ENCODE results near the gene STX3. TPM values are rescaled to one million over a fixed set of nuclear protein-coding genes. Genes with fewer than 3 reads are reported as not detected.
"Not testable (repeated sequence)": the region's sequence is repeated elsewhere in the genome, so short reads cannot be mapped to it uniquely, and the experiment has no call there.

The STX3 gene
- total RNA-seq, 2 experiments from 2014 or later: 11.7 to 12.3 TPM

DNA sequence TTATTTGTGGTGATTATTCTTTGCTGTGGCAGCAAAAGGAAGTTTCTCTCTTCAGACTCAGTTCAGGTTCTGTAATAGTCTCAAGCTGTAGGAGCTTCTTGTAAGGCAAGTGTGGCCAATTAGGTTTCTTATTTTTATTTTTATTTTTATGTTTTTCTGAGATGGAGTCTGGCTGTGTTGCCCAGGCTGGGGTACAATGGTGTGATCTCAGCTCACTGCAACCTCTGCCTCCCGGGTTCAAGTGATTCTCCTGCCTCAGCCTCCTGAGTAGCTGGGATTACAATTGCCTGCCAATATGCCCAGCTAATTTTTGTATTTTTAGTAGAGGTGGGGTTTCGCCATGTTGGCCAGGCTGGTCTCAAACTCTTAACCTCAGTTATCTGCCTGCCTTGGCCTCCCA lies 94.4 kb downstream of the STX3 start:
- POLR2A ChIA-PET; H3K9me3 Mint-ChIP-seq; DNase-seq; intact Hi-C loops (cut with micrococcal nuclease); H3K27ac Mint-ChIP-seq; H3K36me3 Mint-ChIP-seq; H3K4me1 Mint-ChIP-seq (ENCODE audit: low read depth); H3K4me3 Mint-ChIP-seq; H3K27me3 Mint-ChIP-seq: not testable (repeated sequence)
- CTCF ChIA-PET: interaction anchor here (1.2 kb wide), 1 partner anchor 40 kb away, joined by 3 read pairs; no protein-coding TSS in a partner anchor

DNA sequence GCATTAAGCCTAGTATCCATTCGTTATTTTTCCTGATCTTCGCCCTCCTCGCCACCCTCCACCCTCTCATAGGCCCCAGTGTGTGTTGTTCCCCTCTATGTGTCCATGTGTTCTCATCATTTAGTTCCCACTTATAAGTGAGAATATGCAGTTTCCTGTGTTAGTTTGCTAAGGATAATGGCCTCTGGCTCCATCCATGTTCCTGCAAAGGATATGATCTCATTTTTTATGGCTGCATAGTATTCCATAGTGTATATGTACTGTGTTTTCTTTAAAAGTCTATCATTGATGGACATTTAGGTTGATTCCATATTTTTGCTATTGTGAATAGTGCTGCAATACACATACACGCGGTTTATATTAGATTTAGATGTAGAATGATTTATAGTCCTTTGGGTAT lies 96.2 kb downstream of the STX3 start:
- CTCF ChIA-PET; H3K27ac Mint-ChIP-seq; H3K4me1 Mint-ChIP-seq (ENCODE audit: low read depth); intact Hi-C loops (cut with micrococcal nuclease); H3K9me3 Mint-ChIP-seq; DNase-seq; H3K27me3 Mint-ChIP-seq; POLR2A ChIA-PET; H3K4me3 Mint-ChIP-seq; H3K36me3 Mint-ChIP-seq: not testable (repeated sequence)

DNA sequence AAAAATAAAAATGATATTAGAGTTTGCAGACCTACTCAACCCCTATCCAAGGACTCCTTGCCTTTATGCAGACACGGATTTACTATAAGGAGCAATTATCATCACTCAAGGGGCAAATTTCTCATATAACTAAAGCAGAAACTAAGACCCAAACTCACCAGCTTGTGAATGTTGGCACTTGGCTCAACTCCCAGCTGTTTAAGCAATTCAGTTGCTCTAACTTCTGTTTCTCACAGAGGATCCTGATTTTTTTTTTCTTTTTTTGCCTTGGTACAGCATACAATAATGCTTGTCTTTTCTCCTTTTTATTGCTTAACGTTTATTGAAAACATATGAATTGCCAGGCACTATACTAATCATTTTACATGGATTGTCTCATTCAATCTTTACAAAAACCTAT lies 99.7 kb downstream of the STX3 start:
- H3K27ac Mint-ChIP-seq: no peak overlapping the region
- CTCF ChIA-PET: no interaction called here
- H3K27me3 Mint-ChIP-seq: no peaks in the 10 kb centered on the region
- H3K4me1 Mint-ChIP-seq (ENCODE audit: low read depth): peaks cover 29% of the 10 kb centered on the region
- intact Hi-C loops (cut with micrococcal nuclease): loop anchor here (5.0 kb wide), 1 partner anchor 293 kb away; no protein-coding TSS in a partner anchor
- H3K36me3 Mint-ChIP-seq: no peaks in the 10 kb centered on the region
- H3K9me3 Mint-ChIP-seq: no peaks in the 10 kb centered on the region
- no peak for DNase-seq
- POLR2A ChIA-PET: no interaction called here
- H3K4me3 Mint-ChIP-seq: no peak overlapping the region

Other genes starting within 250 kb of the STX3 start
- not detected for gene OR4D9, start 243.8 kb upstream of the STX3 start, total RNA-seq
- gene OSBP, start 139.6 kb upstream of the STX3 start, total RNA-seq: 10 to 100 TPM; 37.2 to 40.9 TPM
- 10 to 100 TPM; 58.3 to 62.3 TPM for gene PATL1, start 86.3 kb upstream of the STX3 start, total RNA-seq
- not detected for gene OR10V1, start 41.5 kb upstream of the STX3 start, total RNA-seq
- 10 to 100 TPM; 80.2 to 80.5 TPM for gene MRPL16, start 55.4 kb downstream of the STX3 start, total RNA-seq
- gene CBLIF, start 90.1 kb downstream of the STX3 start, total RNA-seq: not detected
- gene TCN1, start 111.1 kb downstream of the STX3 start, total RNA-seq: not detected
- gene OOSP3, start 123.4 kb downstream of the STX3 start, total RNA-seq: not detected
- gene OOSP1, start 183.1 kb downstream of the STX3 start, total RNA-seq: not detected
- gene OOSP4A, start 208.7 kb downstream of the STX3 start, total RNA-seq: not detected

All from activated CD4-positive, alpha-beta memory T cell treated with anti-CD3 and anti-CD28 coated beads for 36 hours (primary cell).